PC-3 (cell line): ENCODE data around the gene HNRNPUL2.

Experiments used
- EZH2 ChIP-seq: fragments of 300-600 bp; sonication (generic); IDR thresholded peaks from one replicate; pipeline ENCODE4 v1.6.1; 2017; ENCODE audit warnings: antibody characterized with exemption, mild to moderate bottlenecking, low read length; ENCODE audit not compliant: unreplicated experiment
- TF ChIP-seq, protein P1 (sequence below): fragments of 300-600 bp; sonication (generic); conservative IDR thresholded peaks from 2 replicates; pipeline ENCODE4 v1.5.1; 2017; ENCODE audit warnings: antibody characterized with exemption, low read depth, mild to moderate bottlenecking, low read length

GRCh38 chr11:62667460-62667859, 59.8 kb downstream of the HNRNPUL2 start:
- TF ChIP-seq, protein P1, sequence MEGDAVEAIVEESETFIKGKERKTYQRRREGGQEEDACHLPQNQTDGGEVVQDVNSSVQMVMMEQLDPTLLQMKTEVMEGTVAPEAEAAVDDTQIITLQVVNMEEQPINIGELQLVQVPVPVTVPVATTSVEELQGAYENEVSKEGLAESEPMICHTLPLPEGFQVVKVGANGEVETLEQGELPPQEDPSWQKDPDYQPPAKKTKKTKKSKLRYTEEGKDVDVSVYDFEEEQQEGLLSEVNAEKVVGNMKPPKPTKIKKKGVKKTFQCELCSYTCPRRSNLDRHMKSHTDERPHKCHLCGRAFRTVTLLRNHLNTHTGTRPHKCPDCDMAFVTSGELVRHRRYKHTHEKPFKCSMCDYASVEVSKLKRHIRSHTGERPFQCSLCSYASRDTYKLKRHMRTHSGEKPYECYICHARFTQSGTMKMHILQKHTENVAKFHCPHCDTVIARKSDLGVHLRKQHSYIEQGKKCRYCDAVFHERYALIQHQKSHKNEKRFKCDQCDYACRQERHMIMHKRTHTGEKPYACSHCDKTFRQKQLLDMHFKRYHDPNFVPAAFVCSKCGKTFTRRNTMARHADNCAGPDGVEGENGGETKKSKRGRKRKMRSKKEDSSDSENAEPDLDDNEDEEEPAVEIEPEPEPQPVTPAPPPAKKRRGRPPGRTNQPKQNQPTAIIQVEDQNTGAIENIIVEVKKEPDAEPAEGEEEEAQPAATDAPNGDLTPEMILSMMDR: no peak
- TF ChIP-seq EZH2: no peak
